Neural cell (in vitro differentiated cells): ENCODE measurements around the gene TBX15. TPM values are rescaled to one million over a fixed set of nuclear protein-coding genes. Genes with fewer than 3 reads are reported as not detected.

Source experiments
- H2AFZ ChIP-seq: fragments of 200-600, 300-800 bp; sonication (generic), shearing (Covaris generic); 2 replicates; pipeline ENCODE4 v1.6.0; 2014; ENCODE audit warnings: low read depth, mild to moderate bottlenecking, antibody characterized with exemption, low read length, moderate library complexity
- H3F3A ChIP-seq: fragments of 200-600 bp; shearing (Covaris generic); 2 replicates; pipeline ENCODE4 v1.6.1; 2016; ENCODE audit warnings: mild to moderate bottlenecking, moderate library complexity, mixed read lengths, antibody characterized with exemption, low read length; ENCODE audit not compliant: insufficient read depth, poor library complexity, severe bottlenecking
- H3K27ac ChIP-seq: fragments of 200-600, 300-800 bp; sonication (generic), shearing (Covaris generic); 2 replicates; pipeline ENCODE4 v1.5.1; 2014; ENCODE audit warnings: mild to moderate bottlenecking, low read length, moderate library complexity
- H3K27me3 ChIP-seq: fragments of 300-800, 200-600 bp; sonication (generic), shearing (Covaris generic); 2 replicates; pipeline ENCODE4 v1.6.0; 2014; ENCODE audit warnings: mild to moderate bottlenecking, low read depth, low read length, moderate library complexity; ENCODE audit not compliant: insufficient read depth
- H3K36me3 ChIP-seq: fragments of 300-800, 200-600 bp; sonication (generic), shearing (Covaris generic); 2 replicates; pipeline ENCODE4 v1.5.1; 2014; ENCODE audit warnings: mild to moderate bottlenecking, antibody characterized with exemption, low read length, moderate library complexity; ENCODE audit not compliant: insufficient read depth
- H3K4me2 ChIP-seq: fragments of 300-800, 200-600 bp; sonication (generic), shearing (Covaris generic); 2 replicates; pipeline ENCODE4 v1.6.0; 2014; ENCODE audit warnings: mild to moderate bottlenecking, low read length
- H3K4me3 ChIP-seq: fragments of 300-800, 200-600 bp; sonication (generic), shearing (Covaris generic); 2 replicates; pipeline ENCODE4 v1.5.1; 2014; ENCODE audit warnings: mild to moderate bottlenecking, low read length, moderate library complexity
- H3K79me2 ChIP-seq: fragments of 200-600 bp; shearing (Covaris generic); replicated peaks from 2 replicates; pipeline ENCODE4 v1.6.0; 2014; ENCODE audit warnings: mild to moderate bottlenecking, low read length, moderate library complexity; ENCODE audit not compliant: insufficient read depth
- H3K9ac ChIP-seq: fragments of 300-800, 200-600 bp; sonication (generic), shearing (Covaris generic); 2 replicates; pipeline ENCODE4 v1.6.1; 2016; ENCODE audit warnings: mild to moderate bottlenecking, low read length, mixed read lengths
- H3K9me2 ChIP-seq: fragments of 200-600 bp; shearing (Covaris generic); 2 replicates; pipeline ENCODE4 v1.6.1; 2016; ENCODE audit warnings: mild to moderate bottlenecking, low read length, mixed read lengths; ENCODE audit not compliant: insufficient read depth
- H3K9me3 ChIP-seq: fragments of 200-600, 300-800 bp; sonication (generic), shearing (Covaris generic); 2 replicates; pipeline ENCODE4 v1.6.1; 2016; ENCODE audit warnings: mild to moderate bottlenecking, mixed run types, low read length, moderate library complexity, mixed read lengths
- H4K20me1 ChIP-seq: fragments of 200-600 bp; shearing (Covaris generic); 2 replicates; pipeline ENCODE4 v1.6.1; 2016; ENCODE audit warnings: mild to moderate bottlenecking, mixed run types; ENCODE audit not compliant: insufficient read depth
- CTCF ChIP-seq: fragments of 450-650 bp; IDR thresholded peaks from 2 replicates; pipeline ENCODE4 v1.5.1; 2014; ENCODE audit warnings: antibody characterized with exemption, mild to moderate bottlenecking, moderate library complexity; ENCODE audit not compliant: poor library complexity, severe bottlenecking
- EP300 ChIP-seq: fragments of 450-650 bp; conservative IDR thresholded peaks from 2 replicates; pipeline ENCODE4 v1.6.1; 2014; ENCODE audit warnings: antibody characterized with exemption, mild to moderate bottlenecking, moderate library complexity; ENCODE audit not compliant: poor library complexity, severe bottlenecking
- EZH2 ChIP-seq: fragments of 200-600, 300-800 bp; shearing (Covaris generic), sonication (generic); IDR thresholded peaks from 2 replicates; pipeline ENCODE4 v1.6.1; 2014; ENCODE audit warnings: antibody characterized with exemption, low read length, borderline replicate concordance, mild to moderate bottlenecking; ENCODE audit not compliant: insufficient read depth, poor library complexity, severe bottlenecking
- MXI1 ChIP-seq: fragments of 450-650 bp; conservative IDR thresholded peaks from 2 replicates; pipeline ENCODE4 v1.6.1; 2014; ENCODE audit warnings: antibody characterized with exemption, mild to moderate bottlenecking; ENCODE audit not compliant: poor library complexity, severe bottlenecking
- POLR2AphosphoS5 ChIP-seq: IDR thresholded peaks from 2 replicates; pipeline ENCODE4 v1.6.1; 2012
- RAD21 ChIP-seq: fragments of 450-650 bp; conservative IDR thresholded peaks from 2 replicates; pipeline ENCODE4 v1.6.1; 2014; ENCODE audit warnings: antibody characterized with exemption, mild to moderate bottlenecking, moderate library complexity
- REST ChIP-seq: IDR thresholded peaks from 2 replicates; pipeline ENCODE4 v1.6.1; 2012; ENCODE audit warnings: borderline replicate concordance
- SMC3 ChIP-seq: fragments of 450-650 bp; conservative IDR thresholded peaks from 2 replicates; pipeline ENCODE4 v1.6.1; 2014; ENCODE audit warnings: antibody characterized with exemption, mild to moderate bottlenecking, moderate library complexity; ENCODE audit not compliant: poor library complexity
- TAF1 ChIP-seq: IDR thresholded peaks from 2 replicates; pipeline ENCODE4 v1.6.1; 2012; ENCODE audit warnings: low read depth
- polyA plus RNA-seq: library from polyadenylated mRNA; depleted of rRNA; stranded (reverse); fragments of >200 nt; gene quantifications from 2 replicates; pipeline ENCODE4 v1.2.3, GENCODE V29; 2014

Gene TBX15
- polyA plus RNA-seq, 1 donor from 2014 or later: 0.10 TPM

- Histone ChIP-seq H4K20me1 (no peaks in the 10 kb centered on the region), H3K9me2 (no peaks in the 10 kb centered on the region), H2AFZ (no peak overlapping the region), H3K27ac (no peak overlapping the region), H3F3A (no peaks in the 10 kb centered on the region), H3K36me3 (no peaks in the 10 kb centered on the region), H3K4me2 (no peak overlapping the region), H3K9me3 (no peaks in the 10 kb centered on the region), H3K9ac (no peak overlapping the region), H3K79me2 (no peaks in the 10 kb centered on the region), H3K27me3 (peaks cover 32% of the 10 kb centered on the region), H3K4me3 (no peak overlapping the region)
- TF ChIP-seq POLR2AphosphoS5 (no peak), SMC3 (no peak)
These were observed 24.2 kb upstream of the TBX15 start for GRCh38 chr1:119012383-119012782.

DNA sequence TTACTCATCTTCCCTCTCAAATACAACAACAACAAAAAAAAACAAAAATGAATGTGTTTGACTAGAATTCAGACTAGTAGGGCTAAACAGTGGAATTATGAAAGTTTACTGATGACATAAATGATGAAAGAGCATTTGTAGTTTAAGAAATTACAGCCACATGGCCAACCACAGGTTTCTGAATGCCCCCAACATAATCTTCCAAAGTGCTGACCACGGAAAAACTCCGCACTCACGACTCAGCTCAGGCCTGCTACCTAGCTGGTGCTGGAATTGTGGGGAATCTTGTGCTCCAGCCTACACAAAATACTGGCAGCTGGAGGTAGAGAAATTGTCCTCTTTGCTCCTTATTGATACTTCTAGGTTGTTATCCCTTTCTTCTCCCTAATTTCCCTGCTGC is 23.6 kb upstream of the TBX15 start:
- H3K79me2 ChIP-seq: no peaks in the 10 kb centered on the region
- no peaks in the 10 kb centered on the region for H3K9me3 ChIP-seq
- H3K9ac ChIP-seq: no peak overlapping the region
- no peaks in the 10 kb centered on the region for H3K36me3 ChIP-seq
- no peaks in the 10 kb centered on the region for H3F3A ChIP-seq
- H3K9me2 ChIP-seq: no peaks in the 10 kb centered on the region
- H3K4me3 ChIP-seq: no peak overlapping the region
- H3K4me2 ChIP-seq: no peak overlapping the region
- H2AFZ ChIP-seq: no peak overlapping the region
- TF ChIP-seq RAD21 (no peak), POLR2AphosphoS5 (no peak), MXI1 (no peak), SMC3 (no peak), TAF1 (no peak), EZH2 (no peak), REST (no peak), EP300 (no peak), CTCF (no peak)
- H3K27me3 ChIP-seq: peaks cover 39% of the 10 kb centered on the region
- no peaks in the 10 kb centered on the region for H4K20me1 ChIP-seq
- H3K27ac ChIP-seq: no peak overlapping the region

- H3K79me2 ChIP-seq: no peaks in the 10 kb centered on the region
- no peak overlapping the region for H3K4me2 ChIP-seq
- H3F3A ChIP-seq: no peaks in the 10 kb centered on the region
- peaks cover under 1% of the 10 kb centered on the region for H3K9me3 ChIP-seq
- no peak overlapping the region for H2AFZ ChIP-seq
- no peak overlapping the region for H3K27ac ChIP-seq
- no peak overlapping the region for H3K4me3 ChIP-seq
- no peaks in the 10 kb centered on the region for H3K36me3 ChIP-seq
- no peaks in the 10 kb centered on the region for H4K20me1 ChIP-seq
- no peaks in the 10 kb centered on the region for H3K9me2 ChIP-seq
- TF ChIP-seq MXI1 (no peak), TAF1 (no peak), RAD21 (no peak), EZH2 (no peak), SMC3 (no peak), POLR2AphosphoS5 (no peak), CTCF (no peak), EP300 (no peak), REST (no peak)
- peaks cover 45% of the 10 kb centered on the region for H3K27me3 ChIP-seq
- H3K9ac ChIP-seq: no peak overlapping the region
These were observed 23.0 kb upstream of the TBX15 start for GRCh38 chr1:119011116-119011515.
